CD14-positive monocyte (primary cell): ENCODE measurements around the gene COQ7. TPM values are rescaled to one million over a fixed set of nuclear protein-coding genes. Genes with fewer than 3 reads are reported as not detected.
A peak's percentile ranks its signal among the peaks of the same experiment; 100 is the strongest.

Source experiments
- DNase-seq, 3 donors: peaks; one replicate each; pipeline ENCODE4 v3.0.0-alpha.2; 2011 to 2022
- H2AFZ ChIP-seq: 2 replicates; pipeline ENCODE4 v1.6.0; 2012; ENCODE audit warnings: mild to moderate bottlenecking, low read depth, low read length, inconsistent platforms; ENCODE audit not compliant: insufficient read depth, poor library complexity, severe bottlenecking
- H3K27ac ChIP-seq, 2 donors: 1 replicate in 1 of 2; 2 replicates in 1 of 2; pipeline ENCODE4 v1.5.1; 2012 to 2013; ENCODE audit warnings: low read length in 2 of 2, control low read depth in 1 of 2, inconsistent platforms in 1 of 2, low read depth in 1 of 2, mild to moderate bottlenecking in 1 of 2
- H3K27me3 ChIP-seq, 2 donors: one replicate each; pipeline versions ENCODE4 v1.6.0 to v1.6.1; 2011 to 2013; ENCODE audit warnings: low read length in 2 of 2; ENCODE audit not compliant: control insufficient read depth in 2 of 2, insufficient read depth in 2 of 2
- H3K36me3 ChIP-seq, 2 donors: replicated peaks in 1 of 2; 1 replicate in 1 of 2; 2 replicates in 1 of 2; pipeline versions ENCODE4 v1.5.1 to v1.6.1; 2012 to 2013; ENCODE audit warnings: low read length in 2 of 2, control low read depth in 1 of 2, inconsistent platforms in 1 of 2, mild to moderate bottlenecking in 1 of 2; ENCODE audit not compliant: insufficient read depth in 2 of 2, control insufficient read depth in 1 of 2
- H3K4me1 ChIP-seq, 2 donors: 1 replicate in 1 of 2; 2 replicates in 1 of 2; pipeline versions ENCODE4 v1.5.1 to v1.6.1; 2012 to 2013; ENCODE audit warnings: low read length in 2 of 2, control low read depth in 1 of 2, inconsistent platforms in 1 of 2, mild to moderate bottlenecking in 1 of 2, moderate library complexity in 1 of 2; ENCODE audit not compliant: insufficient read depth in 2 of 2, control insufficient read depth in 1 of 2
- H3K4me2 ChIP-seq: replicated peaks from 2 replicates; pipeline ENCODE3; 2012; ENCODE audit warnings: low read length, moderate library complexity, mild to moderate bottlenecking; ENCODE audit not compliant: poor library complexity, severe bottlenecking; ENCODE audit errors: extremely low read depth
- H3K4me3 ChIP-seq, 3 experiments: fragments of 200-600 bp in 1 of 3; sonication (generic) in 1 of 3; replicated peaks in 1 of 3; 1 replicate in 2 of 3; 2 replicates in 1 of 3; pipeline ENCODE4 v1.5.1; 2011 to 2013; ENCODE audit warnings: low read length in 3 of 3, mild to moderate bottlenecking in 3 of 3, control low read depth in 2 of 3, low read depth in 2 of 3, inconsistent platforms in 1 of 3, moderate library complexity in 1 of 3
- H3K79me2 ChIP-seq: 2 replicates; pipeline ENCODE4 v1.6.0; 2012; ENCODE audit warnings: mild to moderate bottlenecking, control low read depth, inconsistent platforms, low read length, moderate library complexity; ENCODE audit not compliant: insufficient read depth
- H3K9ac ChIP-seq: 2 replicates; pipeline ENCODE4 v1.6.0; 2017; ENCODE audit warnings: low read length, mild to moderate bottlenecking; ENCODE audit not compliant: insufficient read depth, poor library complexity, severe bottlenecking
- H3K9me3 ChIP-seq, 2 donors: replicated peaks in 1 of 2; 1 replicate in 1 of 2; 2 replicates in 1 of 2; pipeline versions ENCODE4 v1.5.1 to v1.6.1; 2012 to 2013; ENCODE audit warnings: low read length in 2 of 2, control low read depth in 1 of 2; ENCODE audit not compliant: control insufficient read depth in 1 of 2, insufficient read depth in 1 of 2
- H4K20me1 ChIP-seq: 2 replicates; pipeline ENCODE4 v1.6.0; 2012; ENCODE audit warnings: mild to moderate bottlenecking, low read length, control low read depth, moderate library complexity; ENCODE audit not compliant: insufficient read depth
- H3K27ac Mint-ChIP-seq, 7 donors: one replicate each; pipeline ENCODE4 v1.8.0; 2020; ENCODE audit warnings: mild to moderate bottlenecking in 7 of 7, mixed read lengths in 7 of 7, moderate library complexity in 6 of 7, inconsistent platforms in 2 of 7
- H3K27me3 Mint-ChIP-seq, 3 donors: one replicate each; pipeline ENCODE4 v1.8.0; 2021 to 2022; ENCODE audit warnings: low read depth in 3 of 3, mild to moderate bottlenecking in 3 of 3, mixed read lengths in 3 of 3, moderate library complexity in 3 of 3, inconsistent platforms in 1 of 3
- H3K36me3 Mint-ChIP-seq, 2 donors: one replicate each; pipeline ENCODE4 v1.8.0; 2020; ENCODE audit warnings: mixed read lengths in 2 of 2, inconsistent platforms in 1 of 2, mild to moderate bottlenecking in 1 of 2
- H3K4me1 Mint-ChIP-seq: one replicate; pipeline ENCODE4 v1.8.0; 2020; ENCODE audit warnings: mild to moderate bottlenecking, mixed read lengths
- H3K4me3 Mint-ChIP-seq, 2 donors: one replicate each; pipeline ENCODE4 v1.8.0; 2020; ENCODE audit warnings: mild to moderate bottlenecking in 2 of 2, mixed read lengths in 2 of 2, moderate library complexity in 1 of 2
- H3K9me3 Mint-ChIP-seq, 7 donors: one replicate each; pipeline ENCODE4 v1.8.0; 2020 to 2022; ENCODE audit warnings: mixed read lengths in 7 of 7, mild to moderate bottlenecking in 6 of 7, moderate library complexity in 6 of 7, inconsistent platforms in 2 of 7
- CTCF ChIP-seq: fragments of 200-600 bp; IDR thresholded peaks from one replicate; pipeline ENCODE4 v1.8.0; 2022; ENCODE audit warnings: antibody characterized with exemption, mild to moderate bottlenecking
- WGBS: methylation state at CpG from one replicate; pipeline ENCODE4 v1.1.5; 2013; ENCODE audit warnings: missing lambda C conversion rate; ENCODE audit not compliant: insufficient coverage; 5-methylcytosine and 5-hydroxymethylcytosine counted together
- intact Hi-C, 2 donors: fragments of 100-400 bp; cut with micrococcal nuclease; formaldehyde crosslinking; loops; one replicate each; pipeline versions ENCODE4 v1.15.0 to v1.15.1; 2023
- polyA plus RNA-seq, 3 donors: library from polyadenylated mRNA; depleted of rRNA in 1 of 3; unstranded in 2 of 3; stranded (reverse) in 1 of 3; fragments of 300-500 nt in 2 of 3; fragments of >200 nt in 1 of 3; fragmentation: Illumina TruSeq in 2 of 3; gene quantifications; 1 replicate in 2 of 3; 2 replicates in 1 of 3; pipeline ENCODE4 v1.2.3, GENCODE V29; 2012 to 2021

The COQ7 gene
- polyA plus RNA-seq, 3 donors: 6.5 to 13.3 (median 12.2) TPM

GRCh38 chr16:19127205-19127604 lies 59.8 kb downstream of the COQ7 start:
- H3K9ac ChIP-seq: no peak overlapping the region

GRCh38 chr16:19127674-19128131 lies 60.3 kb downstream of the COQ7 start:
- no peaks in the 10 kb centered on the region for H3K79me2 ChIP-seq
- H3K36me3 ChIP-seq: no peaks in the 10 kb centered on the region
- DNase-seq: no peak
- no peak overlapping the region for H3K27ac ChIP-seq
- peaks cover 0 to 12% (median 4%) of the 10 kb centered on the region in 7 donors for H3K9me3 Mint-ChIP-seq
- no peak overlapping the region for H2AFZ ChIP-seq
- no peak overlapping the region for H3K4me3 Mint-ChIP-seq
- H3K4me1 Mint-ChIP-seq: peaks cover 48% of the 10 kb centered on the region
- no peaks in the 10 kb centered on the region for H3K27me3 ChIP-seq
- H3K36me3 Mint-ChIP-seq: peaks cover 5 to 6% of the 10 kb centered on the region in 2 donors
- no peaks in the 10 kb centered on the region for H3K27me3 Mint-ChIP-seq
- no peak overlapping the region for H3K4me2 ChIP-seq
- intact Hi-C loops: no loop called here
- 20% methylated on average over 3 of the region's 3 CpGs for WGBS
- H4K20me1 ChIP-seq: no peaks in the 10 kb centered on the region
- TF ChIP-seq CTCF: no peak
- peaks cover 0 to 6% of the 10 kb centered on the region in 2 donors for H3K9me3 ChIP-seq
- H3K4me1 ChIP-seq: peaks cover 49 to 52% of the 10 kb centered on the region in 2 donors
- no peak overlapping the region for H3K9ac ChIP-seq
- H3K4me3 ChIP-seq: no peak overlapping the region
- H3K27ac Mint-ChIP-seq: peak overlapping the region in 4 of 7 donors; percentile 15 to 35 (median 17)

More at GRCh38 chr16:19127205-19127604, 59.8 kb downstream of the COQ7 start:
- H3K36me3 ChIP-seq: no peaks in the 10 kb centered on the region
- H3K27ac ChIP-seq: no peak overlapping the region
- Mint-ChIP-seq H3K9me3 (peaks cover 0 to 12% (median 4%) of the 10 kb centered on the region in 7 donors), H3K4me1 (peaks cover 43% of the 10 kb centered on the region), H3K4me3 (no peak overlapping the region), H3K27ac (peak overlapping the region in 1 of 7 donors; percentile 35), H3K27me3 (no peaks in the 10 kb centered on the region), H3K36me3 (peaks cover 6 to 9% of the 10 kb centered on the region in 2 donors)
- WGBS: 80% methylated on average over 1 of the region's 3 CpGs
- H2AFZ ChIP-seq: no peak overlapping the region
- peaks cover 44 to 47% of the 10 kb centered on the region in 2 donors for H3K4me1 ChIP-seq
- intact Hi-C loops: no loop called here
- no peak overlapping the region for H3K4me3 ChIP-seq
- H3K9me3 ChIP-seq: peaks cover 0 to 6% of the 10 kb centered on the region in 2 donors
- no peaks in the 10 kb centered on the region for H3K27me3 ChIP-seq
- H3K79me2 ChIP-seq: no peaks in the 10 kb centered on the region
- no peak overlapping the region for H3K4me2 ChIP-seq
- H4K20me1 ChIP-seq: no peaks in the 10 kb centered on the region
- no peak for DNase-seq
- no peak for TF ChIP-seq CTCF
